SK-N-SH treated with all-trans-retinoic acid at 6 μM for 48 hours (cell line): ENCODE measurements around the gene GRK6.

Source experiments
- ARNTL ChIP-seq: fragments of 450-650 bp; formaldehyde crosslinking; IDR thresholded peaks from 2 replicates; pipeline ENCODE4 v1.5.0; 2020; ENCODE audit warnings: low read depth, mild to moderate bottlenecking, moderate library complexity, borderline replicate concordance
- BACH2 ChIP-seq: fragments of 250-450 bp; sonication (Bioruptor Pico); IDR thresholded peaks from 2 replicates; pipeline ENCODE4 v1.9.0; 2021; ENCODE audit warnings: mild to moderate bottlenecking, borderline replicate concordance
- CSDC2 ChIP-seq: fragments of 250-450 bp; sonication (Bioruptor Pico); IDR thresholded peaks from 2 replicates; pipeline ENCODE4 v1.5.0; 2020; ENCODE audit warnings: mild to moderate bottlenecking, moderate library complexity
- CSRNP3 ChIP-seq: fragments of 250-450 bp; sonication (Bioruptor Pico); IDR thresholded peaks from 2 replicates; pipeline ENCODE4 v1.5.1; 2021; ENCODE audit warnings: mild to moderate bottlenecking, moderate library complexity
- GLIS3 ChIP-seq: fragments of 250-450 bp; sonication (Bioruptor Pico); IDR thresholded peaks from 2 replicates; pipeline ENCODE4 v1.5.0; 2020; ENCODE audit warnings: mild to moderate bottlenecking, moderate library complexity
- RARB ChIP-seq: fragments of 250-450 bp; sonication (Bioruptor Pico); IDR thresholded peaks from 2 replicates; pipeline ENCODE4 v1.8.0; 2021; ENCODE audit warnings: mild to moderate bottlenecking, moderate library complexity
- TCF4 ChIP-seq: fragments of 250-450 bp; sonication (Bioruptor Pico); IDR thresholded peaks from 2 replicates; pipeline ENCODE4 v1.8.0; 2021; ENCODE audit warnings: mild to moderate bottlenecking, moderate library complexity, borderline replicate concordance
- ZNF565 ChIP-seq: fragments of 450-650 bp; formaldehyde crosslinking; conservative IDR thresholded peaks from 2 replicates; pipeline ENCODE4 v1.5.0; 2020; ENCODE audit warnings: low read depth, mild to moderate bottlenecking, moderate library complexity
- TF ChIP-seq, protein P1 (sequence below): fragments of 250-450 bp; sonication (Bioruptor Pico); IDR thresholded peaks from 2 replicates; pipeline ENCODE4 v1.5.0; 2020; ENCODE audit warnings: mild to moderate bottlenecking, moderate library complexity
- TF ChIP-seq, protein P2 (sequence below): fragments of 250-450 bp; sonication (Bioruptor Pico); IDR thresholded peaks from 2 replicates; pipeline ENCODE4 v1.8.0; 2020; ENCODE audit warnings: mild to moderate bottlenecking, moderate library complexity, borderline replicate concordance

GRCh38 chr5:177467436-177467835 is 41.0 kb downstream of the GRK6 start:
- TF ChIP-seq, protein P1, sequence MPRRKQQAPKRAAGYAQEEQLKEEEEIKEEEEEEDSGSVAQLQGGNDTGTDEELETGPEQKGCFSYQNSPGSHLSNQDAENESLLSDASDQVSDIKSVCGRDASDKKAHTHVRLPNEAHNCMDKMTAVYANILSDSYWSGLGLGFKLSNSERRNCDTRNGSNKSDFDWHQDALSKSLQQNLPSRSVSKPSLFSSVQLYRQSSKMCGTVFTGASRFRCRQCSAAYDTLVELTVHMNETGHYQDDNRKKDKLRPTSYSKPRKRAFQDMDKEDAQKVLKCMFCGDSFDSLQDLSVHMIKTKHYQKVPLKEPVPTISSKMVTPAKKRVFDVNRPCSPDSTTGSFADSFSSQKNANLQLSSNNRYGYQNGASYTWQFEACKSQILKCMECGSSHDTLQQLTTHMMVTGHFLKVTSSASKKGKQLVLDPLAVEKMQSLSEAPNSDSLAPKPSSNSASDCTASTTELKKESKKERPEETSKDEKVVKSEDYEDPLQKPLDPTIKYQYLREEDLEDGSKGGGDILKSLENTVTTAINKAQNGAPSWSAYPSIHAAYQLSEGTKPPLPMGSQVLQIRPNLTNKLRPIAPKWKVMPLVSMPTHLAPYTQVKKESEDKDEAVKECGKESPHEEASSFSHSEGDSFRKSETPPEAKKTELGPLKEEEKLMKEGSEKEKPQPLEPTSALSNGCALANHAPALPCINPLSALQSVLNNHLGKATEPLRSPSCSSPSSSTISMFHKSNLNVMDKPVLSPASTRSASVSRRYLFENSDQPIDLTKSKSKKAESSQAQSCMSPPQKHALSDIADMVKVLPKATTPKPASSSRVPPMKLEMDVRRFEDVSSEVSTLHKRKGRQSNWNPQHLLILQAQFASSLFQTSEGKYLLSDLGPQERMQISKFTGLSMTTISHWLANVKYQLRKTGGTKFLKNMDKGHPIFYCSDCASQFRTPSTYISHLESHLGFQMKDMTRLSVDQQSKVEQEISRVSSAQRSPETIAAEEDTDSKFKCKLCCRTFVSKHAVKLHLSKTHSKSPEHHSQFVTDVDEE (CRISPR knock-in tag) = no peak
- TF ChIP-seq ZNF565 (CRISPR knock-in tag) (no peak), TCF4 (no peak), ARNTL (CRISPR knock-in tag) (no peak), CSRNP3 (CRISPR knock-in tag) (no peak), RARB (no peak), GLIS3 (CRISPR knock-in tag) (no peak), CSDC2 (no peak), BACH2 (CRISPR knock-in tag) (no peak)
- TF ChIP-seq, protein P2, sequence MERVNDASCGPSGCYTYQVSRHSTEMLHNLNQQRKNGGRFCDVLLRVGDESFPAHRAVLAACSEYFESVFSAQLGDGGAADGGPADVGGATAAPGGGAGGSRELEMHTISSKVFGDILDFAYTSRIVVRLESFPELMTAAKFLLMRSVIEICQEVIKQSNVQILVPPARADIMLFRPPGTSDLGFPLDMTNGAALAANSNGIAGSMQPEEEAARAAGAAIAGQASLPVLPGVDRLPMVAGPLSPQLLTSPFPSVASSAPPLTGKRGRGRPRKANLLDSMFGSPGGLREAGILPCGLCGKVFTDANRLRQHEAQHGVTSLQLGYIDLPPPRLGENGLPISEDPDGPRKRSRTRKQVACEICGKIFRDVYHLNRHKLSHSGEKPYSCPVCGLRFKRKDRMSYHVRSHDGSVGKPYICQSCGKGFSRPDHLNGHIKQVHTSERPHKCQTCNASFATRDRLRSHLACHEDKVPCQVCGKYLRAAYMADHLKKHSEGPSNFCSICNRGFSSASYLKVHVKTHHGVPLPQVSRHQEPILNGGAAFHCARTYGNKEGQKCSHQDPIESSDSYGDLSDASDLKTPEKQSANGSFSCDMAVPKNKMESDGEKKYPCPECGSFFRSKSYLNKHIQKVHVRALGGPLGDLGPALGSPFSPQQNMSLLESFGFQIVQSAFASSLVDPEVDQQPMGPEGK = no peak
